ENCODE measurements around the gene OR5B2. TPM values are rescaled to one million over a fixed set of nuclear protein-coding genes. Genes with fewer than 3 reads are reported as not detected.

Gene OR5B2
- not detected in 2 replicates for total RNA-seq (ENCODE audit: low replicate concordance)

- Histone ChIP-seq H3K4me1 (no peaks in the 10 kb centered on the region), H2AFZ (replicated peaks) (no peak within 1 kb of the TSS), H3F3A (ENCODE audit: low read depth) (no peaks in the 10 kb centered on the region), H3K9me3 (ENCODE audit: low read depth) (peaks cover 6% of the 10 kb centered on the region), H3K9ac (no peak within 1 kb of the TSS), H4K20me1 (ENCODE audit: low read depth) (no peaks in the 10 kb centered on the region), H3K36me3 (no peaks in the 10 kb centered on the region), H3K4me3 (no peak within 1 kb of the TSS), H3K4me2 (no peak within 1 kb of the TSS), H3K79me2 (ENCODE audit: low read depth) (no peaks in the 10 kb centered on the region), H3K27ac (no peak within 1 kb of the TSS), H3K27me3 (no peaks in the 10 kb centered on the region)
- DNase-seq (ENCODE audit: low spot score) = no peak
- Mint-ChIP-seq H3K27ac (no peak within 1 kb of the TSS), H3K4me3 (no peak within 1 kb of the TSS), H3K27me3 (ENCODE audit: insufficient read depth, low read depth) (no peaks in the 10 kb centered on the region), H3K36me3 (no peaks in the 10 kb centered on the region), H3K4me1 (no peaks in the 10 kb centered on the region), H3K9me3 (no peaks in the 10 kb centered on the region)
- TF ChIP-seq EZH2 (IDR thresholded peaks at IDR 0.05) = no peak
- no peak for TF ChIP-seq CTCF (IDR thresholded peaks at IDR 0.05)
- TF ChIP-seq EZH2phosphoT487 (IDR thresholded peaks at IDR 0.05) = no peak
Measured at GRCh38 chr11:58428021-58428420, at the start of gene OR5B2. Gene OR5B2 (minus strand): TSS chr11:58428121. CDS start chr11:58423261, 4,860 bp downstream.

DNA sequence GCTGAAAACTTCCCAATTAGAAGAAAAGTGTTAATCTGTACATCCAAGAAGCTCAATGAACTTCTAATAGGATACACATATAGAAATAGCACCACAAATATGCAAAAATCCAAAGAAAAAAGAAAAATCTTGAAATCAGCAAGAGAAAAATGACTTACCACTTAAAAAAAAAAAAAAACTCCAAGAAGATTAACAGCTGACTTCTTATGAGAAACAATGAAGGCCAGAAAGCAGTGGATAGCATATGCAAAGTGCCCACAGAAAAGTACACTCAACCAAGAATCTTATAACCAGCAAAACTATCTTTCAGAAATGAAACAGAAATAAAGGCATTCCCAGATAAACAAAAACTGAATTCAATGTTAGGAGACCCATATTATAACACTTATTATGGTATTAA is 44.0 kb upstream of the OR5B2 start:
- TF ChIP-seq EZH2phosphoT487 (IDR thresholded peaks at IDR 0.05) (no peak), EZH2 (IDR thresholded peaks at IDR 0.05) (no peak), CTCF (IDR thresholded peaks at IDR 0.05) (no peak)
- Histone ChIP-seq H3K79me2 (ENCODE audit: low read depth) (no peaks in the 10 kb centered on the region), H3K36me3 (no peaks in the 10 kb centered on the region), H3K4me2 (no peak overlapping the region), H3K9me3 (ENCODE audit: low read depth) (no peaks in the 10 kb centered on the region), H3K27ac (no peak overlapping the region), H3K4me3 (no peak overlapping the region), H3K9ac (no peak overlapping the region), H3K27me3 (no peaks in the 10 kb centered on the region), H3K4me1 (no peaks in the 10 kb centered on the region), H3F3A (ENCODE audit: low read depth) (no peaks in the 10 kb centered on the region), H2AFZ (replicated peaks) (no peak overlapping the region), H4K20me1 (ENCODE audit: low read depth) (no peaks in the 10 kb centered on the region)
- Mint-ChIP-seq H3K27ac (no peak overlapping the region), H3K27me3 (ENCODE audit: insufficient read depth, low read depth) (peaks cover 2% of the 10 kb centered on the region), H3K36me3 (no peaks in the 10 kb centered on the region), H3K4me1 (no peaks in the 10 kb centered on the region), H3K9me3 (peaks cover 14% of the 10 kb centered on the region), H3K4me3 (no peak overlapping the region)
- DNase-seq (ENCODE audit: low spot score) = no peak

DNA sequence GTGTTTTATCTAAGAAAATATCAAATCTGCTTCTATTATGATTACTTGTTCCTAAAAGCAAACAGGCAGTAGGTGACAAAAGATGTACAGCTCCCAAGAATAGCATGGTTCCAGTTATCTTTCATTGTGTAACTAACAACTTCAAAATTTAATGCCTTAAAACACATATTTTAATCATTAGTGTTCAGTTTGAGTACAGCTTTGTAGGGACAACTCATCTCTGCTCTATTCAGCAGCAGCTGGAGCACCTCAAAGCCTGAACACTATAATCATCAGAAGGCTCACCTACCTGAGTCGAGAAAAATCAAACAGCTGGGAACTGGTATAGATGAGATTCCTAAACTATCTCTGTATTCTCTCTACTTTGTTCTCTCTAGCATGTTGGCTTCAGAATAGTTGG is 38.4 kb upstream of the OR5B2 start:
- peaks cover 3% of the 10 kb centered on the region for H3K9me3 Mint-ChIP-seq
- Histone ChIP-seq H3K79me2 (ENCODE audit: low read depth) (no peaks in the 10 kb centered on the region), H3K4me1 (no peaks in the 10 kb centered on the region), H3K4me3 (no peak overlapping the region), H3F3A (ENCODE audit: low read depth) (no peaks in the 10 kb centered on the region), H3K4me2 (no peak overlapping the region), H3K36me3 (no peaks in the 10 kb centered on the region), H2AFZ (replicated peaks) (no peak overlapping the region), H3K9me3 (ENCODE audit: low read depth) (no peaks in the 10 kb centered on the region), H3K27me3 (no peaks in the 10 kb centered on the region), H4K20me1 (ENCODE audit: low read depth) (no peaks in the 10 kb centered on the region), H3K27ac (no peak overlapping the region), H3K9ac (no peak overlapping the region)
- no peaks in the 10 kb centered on the region for H3K36me3 Mint-ChIP-seq
- H3K27ac Mint-ChIP-seq = no peak overlapping the region
- H3K4me1 Mint-ChIP-seq = no peaks in the 10 kb centered on the region
- no peak for TF ChIP-seq EZH2 (IDR thresholded peaks at IDR 0.05)
- TF ChIP-seq EZH2phosphoT487 (IDR thresholded peaks at IDR 0.05) = no peak
- no peak for DNase-seq (ENCODE audit: low spot score)
- H3K27me3 Mint-ChIP-seq (ENCODE audit: insufficient read depth, low read depth) = no peaks in the 10 kb centered on the region
- no peak overlapping the region for H3K4me3 Mint-ChIP-seq

- Histone ChIP-seq H3F3A (ENCODE audit: low read depth) (no peaks in the 10 kb centered on the region), H3K4me1 (no peaks in the 10 kb centered on the region), H3K9me3 (ENCODE audit: low read depth) (no peaks in the 10 kb centered on the region), H3K9ac (no peak overlapping the region), H3K36me3 (no peaks in the 10 kb centered on the region), H3K27ac (no peak overlapping the region), H4K20me1 (ENCODE audit: low read depth) (no peaks in the 10 kb centered on the region), H3K4me2 (no peak overlapping the region), H2AFZ (replicated peaks) (no peak overlapping the region), H3K79me2 (ENCODE audit: low read depth) (no peaks in the 10 kb centered on the region), H3K4me3 (no peak overlapping the region), H3K27me3 (no peaks in the 10 kb centered on the region)
- Mint-ChIP-seq H3K36me3 (no peaks in the 10 kb centered on the region), H3K27me3 (ENCODE audit: insufficient read depth, low read depth) (no peaks in the 10 kb centered on the region), H3K4me3 (no peak overlapping the region), H3K4me1 (no peaks in the 10 kb centered on the region), H3K9me3 (peaks cover 3% of the 10 kb centered on the region), H3K27ac (no peak overlapping the region)
- DNase-seq (ENCODE audit: low spot score) = no peak
- TF ChIP-seq EZH2phosphoT487 (IDR thresholded peaks at IDR 0.05) = no peak
- no peak for TF ChIP-seq CTCF (IDR thresholded peaks at IDR 0.05)
- no peak for TF ChIP-seq EZH2 (IDR thresholded peaks at IDR 0.05)
Measured at GRCh38 chr11:58465690-58466089, 37.8 kb upstream of the OR5B2 start.
